ENCODE results near the gene MCM5. TPM values are rescaled to one million over a fixed set of nuclear protein-coding genes. Genes with fewer than 3 reads are reported as not detected.

Gene MCM5
- total RNA-seq, 2 donors from 2014 or later, result 155 to 179 TPM

DNA sequence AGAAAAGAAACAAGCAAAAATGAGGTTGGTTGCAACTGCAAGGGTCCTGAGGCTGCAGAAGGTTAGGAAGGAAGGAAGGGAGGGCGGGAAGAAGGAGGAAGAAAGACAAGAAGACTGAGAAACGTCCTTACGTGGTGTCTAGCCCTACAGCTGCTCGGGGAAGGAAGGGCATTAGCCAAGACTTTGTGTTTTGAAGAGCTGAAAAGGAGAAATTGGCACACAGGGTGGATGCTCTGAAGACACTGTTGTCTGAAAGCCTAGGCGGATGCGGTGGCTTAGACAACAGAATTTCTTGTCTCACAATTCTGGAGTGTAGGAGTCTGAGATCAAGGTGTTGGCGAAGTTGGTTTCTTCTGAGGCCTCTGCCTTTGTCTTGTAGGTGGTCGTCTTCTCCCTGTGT lies 60.7 kb downstream of the MCM5 start:
- no peak overlapping the region for H3K4me3 ChIP-seq (ENCODE audit: low read length)

DNA sequence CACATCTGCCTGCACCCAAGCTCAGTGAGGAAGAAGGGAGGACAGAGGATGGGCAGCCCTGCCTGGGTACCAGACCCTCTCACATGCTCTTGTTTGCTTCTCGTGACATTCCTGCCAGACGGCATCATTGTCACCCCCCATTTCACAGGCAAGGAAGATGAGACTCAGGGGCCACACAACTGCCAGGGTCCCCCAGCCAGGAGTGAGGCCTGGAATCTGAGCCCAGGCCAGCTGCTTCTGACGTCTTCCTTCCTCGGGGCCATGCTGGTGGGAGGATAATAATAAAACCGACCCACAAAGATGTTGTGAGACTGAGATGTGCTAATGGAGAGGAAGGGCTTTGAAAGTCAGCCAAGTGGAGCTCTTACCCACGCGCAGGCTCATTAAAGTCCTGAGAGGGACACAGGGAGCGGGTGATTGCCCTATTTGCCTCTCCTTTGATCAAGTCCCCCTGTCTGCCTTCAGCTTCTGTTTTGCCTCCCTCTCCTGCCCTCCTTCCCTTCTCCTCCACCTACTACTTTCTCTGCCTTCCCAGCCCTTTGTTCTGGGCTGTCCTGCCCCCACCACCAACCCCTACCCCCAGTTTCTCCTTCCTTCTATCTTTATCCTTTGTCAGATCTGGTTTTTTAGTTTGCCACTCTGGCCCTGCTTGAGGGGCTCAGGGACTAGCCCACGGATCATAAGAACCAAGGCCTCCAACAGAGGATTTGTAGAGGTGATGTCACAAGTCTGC lies 62.7 kb downstream of the MCM5 start:
- TF ChIP-seq, protein P1, sequence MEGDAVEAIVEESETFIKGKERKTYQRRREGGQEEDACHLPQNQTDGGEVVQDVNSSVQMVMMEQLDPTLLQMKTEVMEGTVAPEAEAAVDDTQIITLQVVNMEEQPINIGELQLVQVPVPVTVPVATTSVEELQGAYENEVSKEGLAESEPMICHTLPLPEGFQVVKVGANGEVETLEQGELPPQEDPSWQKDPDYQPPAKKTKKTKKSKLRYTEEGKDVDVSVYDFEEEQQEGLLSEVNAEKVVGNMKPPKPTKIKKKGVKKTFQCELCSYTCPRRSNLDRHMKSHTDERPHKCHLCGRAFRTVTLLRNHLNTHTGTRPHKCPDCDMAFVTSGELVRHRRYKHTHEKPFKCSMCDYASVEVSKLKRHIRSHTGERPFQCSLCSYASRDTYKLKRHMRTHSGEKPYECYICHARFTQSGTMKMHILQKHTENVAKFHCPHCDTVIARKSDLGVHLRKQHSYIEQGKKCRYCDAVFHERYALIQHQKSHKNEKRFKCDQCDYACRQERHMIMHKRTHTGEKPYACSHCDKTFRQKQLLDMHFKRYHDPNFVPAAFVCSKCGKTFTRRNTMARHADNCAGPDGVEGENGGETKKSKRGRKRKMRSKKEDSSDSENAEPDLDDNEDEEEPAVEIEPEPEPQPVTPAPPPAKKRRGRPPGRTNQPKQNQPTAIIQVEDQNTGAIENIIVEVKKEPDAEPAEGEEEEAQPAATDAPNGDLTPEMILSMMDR (conservative IDR thresholded peaks at IDR 0.05), result no peak

More for the DNA sequence above, 60.7 kb downstream of the MCM5 start:
- no peaks in the 10 kb centered on the region for H3K27me3 Mint-ChIP-seq (ENCODE audit: insufficient read depth)
- TF ChIP-seq, protein P1 (conservative IDR thresholded peaks at IDR 0.05), result no peak
- Histone ChIP-seq H3K27me3 (ENCODE audit: control insufficient read depth, insufficient read depth, low read length, poor library complexity, severe bottlenecking) (no peaks in the 10 kb centered on the region), H3K4me1 (ENCODE audit: control insufficient read depth, insufficient read depth, low read length) (peaks cover 11% of the 10 kb centered on the region), H3K9me3 (ENCODE audit: control insufficient read depth, low read length) (no peaks in the 10 kb centered on the region), H3K27ac (ENCODE audit: low read depth, low read length) (no peak overlapping the region), H3K36me3 (ENCODE audit: control insufficient read depth, insufficient read depth, low read length) (no peaks in the 10 kb centered on the region), H3K9ac (ENCODE audit: extremely low read depth, low read length, poor library complexity, severe bottlenecking) (no peak overlapping the region)
- no peaks in the 10 kb centered on the region for H3K9me3 Mint-ChIP-seq
- no peaks in the 10 kb centered on the region for H3K36me3 Mint-ChIP-seq (ENCODE audit: low read depth)
- H3K27ac Mint-ChIP-seq, result no peak overlapping the region
- H3K4me3 Mint-ChIP-seq, result no peak overlapping the region
- WGBS, 2 experiments (ENCODE audit: insufficient coverage in 1 of 2, insufficient read length in 1 of 2), result 88 to 91% methylated on average over 8 of the region's 8 CpGs
- DNase-seq, result no peak
- H3K4me1 Mint-ChIP-seq, result peaks cover 12% of the 10 kb centered on the region

DNA sequence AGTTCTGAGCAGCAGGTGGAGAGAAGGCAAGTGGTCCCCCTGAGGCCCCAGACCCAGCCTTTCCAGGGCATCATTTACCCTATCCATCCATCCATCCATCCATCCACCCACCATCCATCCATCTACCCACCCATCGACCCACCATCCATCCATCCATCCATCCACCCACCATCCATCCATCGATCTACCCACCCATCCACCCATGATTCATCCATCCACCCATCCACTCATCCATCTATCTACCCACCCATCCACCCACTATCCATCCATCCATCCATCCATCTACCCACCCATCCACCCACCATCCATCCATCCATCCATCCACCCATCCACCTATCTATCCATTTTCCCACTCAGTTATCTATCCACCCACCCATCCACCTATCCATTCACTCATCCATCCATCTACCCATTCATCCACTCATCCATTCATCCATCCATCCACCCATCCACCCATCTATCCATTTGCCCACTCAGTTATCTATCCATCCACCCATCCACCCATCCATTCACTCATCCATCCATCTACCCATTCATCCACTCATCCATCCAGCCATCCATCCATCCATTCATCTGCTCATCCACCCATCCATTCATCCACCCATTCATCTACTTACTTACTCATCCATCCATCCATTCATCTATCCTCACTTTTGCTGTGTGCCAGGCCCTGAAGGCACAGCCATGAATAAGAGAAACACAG lies 63.4 kb downstream of the MCM5 start:
- WGBS, 2 experiments (ENCODE audit: insufficient coverage in 1 of 2, insufficient read length in 1 of 2), result 96 to 100% methylated on average over 1 to 2 of the region's 2 CpGs
- Histone ChIP-seq H3K9ac (ENCODE audit: extremely low read depth, low read length, poor library complexity, severe bottlenecking) (no peak overlapping the region), H3K27me3 (ENCODE audit: control insufficient read depth, insufficient read depth, low read length, poor library complexity, severe bottlenecking) (no peaks in the 10 kb centered on the region), H3K4me3 (ENCODE audit: low read length) (no peak overlapping the region), H3K27ac (ENCODE audit: low read depth, low read length) (no peak overlapping the region), H3K9me3 (ENCODE audit: control insufficient read depth, low read length) (no peaks in the 10 kb centered on the region), H3K4me1 (ENCODE audit: control insufficient read depth, insufficient read depth, low read length) (peaks cover 10% of the 10 kb centered on the region), H3K36me3 (ENCODE audit: control insufficient read depth, insufficient read depth, low read length) (no peaks in the 10 kb centered on the region)
- Mint-ChIP-seq H3K4me1 (peaks cover 6% of the 10 kb centered on the region), H3K4me3 (no peak overlapping the region), H3K9me3 (no peaks in the 10 kb centered on the region), H3K27me3 (ENCODE audit: insufficient read depth) (no peaks in the 10 kb centered on the region), H3K36me3 (ENCODE audit: low read depth) (no peaks in the 10 kb centered on the region), H3K27ac (no peak overlapping the region)
- DNase-seq, result no peak
- TF ChIP-seq, protein P1 (conservative IDR thresholded peaks at IDR 0.05), result no peak

More for the DNA sequence above, 62.7 kb downstream of the MCM5 start:
- Histone ChIP-seq H3K9me3 (ENCODE audit: control insufficient read depth, low read length) (no peaks in the 10 kb centered on the region), H3K36me3 (ENCODE audit: control insufficient read depth, insufficient read depth, low read length) (no peaks in the 10 kb centered on the region), H3K4me3 (ENCODE audit: low read length) (no peak overlapping the region), H3K27me3 (ENCODE audit: control insufficient read depth, insufficient read depth, low read length, poor library complexity, severe bottlenecking) (no peaks in the 10 kb centered on the region), H3K27ac (ENCODE audit: low read depth, low read length) (no peak overlapping the region), H3K4me1 (ENCODE audit: control insufficient read depth, insufficient read depth, low read length) (peaks cover 12% of the 10 kb centered on the region), H3K9ac (ENCODE audit: extremely low read depth, low read length, poor library complexity, severe bottlenecking) (no peak overlapping the region)
- Mint-ChIP-seq H3K36me3 (ENCODE audit: low read depth) (no peaks in the 10 kb centered on the region), H3K9me3 (no peaks in the 10 kb centered on the region), H3K4me1 (peaks cover 12% of the 10 kb centered on the region), H3K27ac (no peak overlapping the region), H3K4me3 (no peak overlapping the region), H3K27me3 (ENCODE audit: insufficient read depth) (no peaks in the 10 kb centered on the region)
- 82 to 90% methylated on average over 5 to 9 of the region's 9 CpGs for WGBS, 2 experiments (ENCODE audit: insufficient coverage in 1 of 2, insufficient read length in 1 of 2)
- DNase-seq, result no peak
